ENCODE measurements around the gene MORN1. TPM values are rescaled to one million over a fixed set of nuclear protein-coding genes. Genes with fewer than 3 reads are reported as not detected.

The MORN1 gene
- total RNA-seq, 1 donor from 2014 or later, result 12.7 TPM

- Mint-ChIP-seq H3K4me1 (ENCODE audit: unreplicated experiment) (peaks cover 8% of the 10 kb centered on the region), H3K9me3 (ENCODE audit: unreplicated experiment) (no peaks in the 10 kb centered on the region), H3K4me3 (ENCODE audit: unreplicated experiment) (no peak overlapping the region), H3K36me3 (ENCODE audit: unreplicated experiment) (peaks cover 2% of the 10 kb centered on the region), H3K27me3 (ENCODE audit: unreplicated experiment) (no peaks in the 10 kb centered on the region), H3K27ac (ENCODE audit: unreplicated experiment) (no peak overlapping the region)
- no peak for DNase-seq (ENCODE audit: extremely low spot score, unreplicated experiment)
- TF ChIP-seq CTCF (IDR thresholded peaks at IDR 0.05), result no peak
Observed at GRCh38 chr1:2356911-2357845, 34.2 kb downstream of the MORN1 start.

GRCh38 chr1:2356401-2356800 is 35.0 kb downstream of the MORN1 start:
- H3K36me3 Mint-ChIP-seq (ENCODE audit: unreplicated experiment), result peaks cover 2% of the 10 kb centered on the region
- TF ChIP-seq CTCF (IDR thresholded peaks at IDR 0.05), result no peak
- H3K4me3 Mint-ChIP-seq (ENCODE audit: unreplicated experiment), result no peak overlapping the region
- H3K27me3 Mint-ChIP-seq (ENCODE audit: unreplicated experiment), result no peaks in the 10 kb centered on the region
- H3K27ac Mint-ChIP-seq (ENCODE audit: unreplicated experiment), result no peak overlapping the region
- no peak for DNase-seq (ENCODE audit: extremely low spot score, unreplicated experiment)
- peaks cover 8% of the 10 kb centered on the region for H3K4me1 Mint-ChIP-seq (ENCODE audit: unreplicated experiment)
- H3K9me3 Mint-ChIP-seq (ENCODE audit: unreplicated experiment), result no peaks in the 10 kb centered on the region

GRCh38 chr1:2355373-2356261 is 35.7 kb downstream of the MORN1 start:
- Mint-ChIP-seq H3K27me3 (ENCODE audit: unreplicated experiment) (no peaks in the 10 kb centered on the region), H3K4me1 (ENCODE audit: unreplicated experiment) (peaks cover 6% of the 10 kb centered on the region), H3K27ac (ENCODE audit: unreplicated experiment) (no peak overlapping the region), H3K36me3 (ENCODE audit: unreplicated experiment) (peaks cover 2% of the 10 kb centered on the region), H3K4me3 (ENCODE audit: unreplicated experiment) (no peak overlapping the region), H3K9me3 (ENCODE audit: unreplicated experiment) (no peaks in the 10 kb centered on the region)
- no peak for DNase-seq (ENCODE audit: extremely low spot score, unreplicated experiment)
- TF ChIP-seq CTCF (IDR thresholded peaks at IDR 0.05), result no peak

- no peak for DNase-seq (ENCODE audit: extremely low spot score, unreplicated experiment)
- H3K27me3 Mint-ChIP-seq (ENCODE audit: unreplicated experiment), result no peaks in the 10 kb centered on the region
- H3K9me3 Mint-ChIP-seq (ENCODE audit: unreplicated experiment), result no peaks in the 10 kb centered on the region
- H3K4me1 Mint-ChIP-seq (ENCODE audit: unreplicated experiment), result peaks cover 6% of the 10 kb centered on the region
- H3K36me3 Mint-ChIP-seq (ENCODE audit: unreplicated experiment), result no peaks in the 10 kb centered on the region
- no peak overlapping the region for H3K27ac Mint-ChIP-seq (ENCODE audit: unreplicated experiment)
- no peak for TF ChIP-seq CTCF (IDR thresholded peaks at IDR 0.05)
- no peak overlapping the region for H3K4me3 Mint-ChIP-seq (ENCODE audit: unreplicated experiment)
Observed at GRCh38 chr1:2354511-2355372, 36.6 kb downstream of the MORN1 start.
